Upper lobe of left lung (tissue), 4 donors: ENCODE data around the gene SMIM38.

ENCODE experiments used
- CTCF ChIP-seq, 6 experiments: fragments of 450-650 bp in 4 of 6; fragments of 200-600 bp in 2 of 6; sonication (generic) in 2 of 6; IDR thresholded peaks; one replicate each; pipeline ENCODE4 v1.5.1; 2016 to 2019; ENCODE audit warnings: antibody characterized with exemption in 6 of 6
- POLR2A ChIP-seq, 4 donors: fragments of 450-650 bp; IDR thresholded peaks; one replicate each; pipeline ENCODE4 v1.5.1; 2016 to 2017; ENCODE audit warnings: antibody characterized with exemption in 4 of 4, mild to moderate bottlenecking in 2 of 4
- POLR2AphosphoS5 ChIP-seq, 2 donors: sonication (generic); formaldehyde crosslinking; IDR thresholded peaks; one replicate each; pipeline ENCODE4 v1.5.1; 2017; ENCODE audit warnings: antibody characterized with exemption in 2 of 2

- no peak for TF ChIP-seq CTCF (IDR thresholded peaks at IDR 0.05)
- peak in 1 of 4 donors; percentile 55 for TF ChIP-seq POLR2A (IDR thresholded peaks at IDR 0.05)
- peak; percentile 70 to 71 for TF ChIP-seq POLR2AphosphoS5 (IDR thresholded peaks at IDR 0.05)
Measured at GRCh38 chr11:69122630-69123431, 32.9 kb upstream of the SMIM38 start.
